Lung (tissue), 5 donors: ENCODE measurements around the gene TP53I3. TPM values are rescaled to one million over a fixed set of nuclear protein-coding genes. Genes with fewer than 3 reads are reported as not detected.

Source experiments
- polyA plus RNA-seq, 2 donors: library from polyadenylated mRNA; stranded (reverse); fragments of 200-250 nt; gene quantifications; one replicate each; pipeline ENCODE4 v1.2.1, GENCODE V29; 2013
- small RNA-seq: library from RNA; depleted of rRNA; stranded (forward); fragments of <200 nt; gene quantifications from one replicate; pipeline ENCODE3, GENCODE V24; 2014; ENCODE audit warnings: low replicate concordance
- total RNA-seq, 2 donors: library from RNA; depleted of rRNA in 1 of 2; stranded (reverse); fragments of >200 nt in 1 of 2; gene quantifications; one replicate each; pipeline ENCODE4 v1.2.1, GENCODE V29; 2014 to 2021
- donor health status: Bipolar disorder and iron deficiency.
- donor health status: healthy.
- donor health status: DM: yes; HTN: yes; CAD: no.

The TP53I3 gene
- total and polyA plus RNA-seq, 4 donors: 35.7 to 63.8 (median 52.9) TPM

Small RNAs within 50 kb of the gene (small RNA-seq; reads per million reads assigned to genes)
- gene RNU6-370P: not detected

Other genes starting within 250 kb of the TP53I3 start
- gene ATAD2B, start 157.7 kb downstream of the TP53I3 start, total RNA-seq: 10 to 100 TPM; 29.5 to 77.3 TPM
- gene ATAD2B, start 157.7 kb downstream of the TP53I3 start, polyA plus RNA-seq: 1 to 10 TPM; 4.1 to 4.5 TPM
- 10 to 100 TPM; 10.2 to 23.3 TPM for gene UBXN2A, start 144.4 kb downstream of the TP53I3 start, total RNA-seq
- 1 to 10 TPM; 4.7 to 6.0 TPM for gene UBXN2A, start 144.4 kb downstream of the TP53I3 start, polyA plus RNA-seq
- gene MFSD2B, start 74.7 kb downstream of the TP53I3 start, total RNA-seq: 1 to 10 TPM in 1 of 2 donors, under 1 TPM in 1; 0.89 to 2.3 TPM
- gene MFSD2B, start 74.7 kb downstream of the TP53I3 start, polyA plus RNA-seq: under 1 TPM; 0.18 to 0.58 TPM
- gene WDCP, start 37.4 kb downstream of the TP53I3 start, total RNA-seq: 1 to 10 TPM; 9.0 to 9.1 TPM
- 1 to 10 TPM; 2.1 to 3.2 TPM for gene WDCP, start 37.4 kb downstream of the TP53I3 start, polyA plus RNA-seq
- gene FKBP1B, start 35.1 kb downstream of the TP53I3 start, total RNA-seq: 10 to 100 TPM; 10.5 to 13.6 TPM
- gene FKBP1B, start 35.1 kb downstream of the TP53I3 start, polyA plus RNA-seq: 10 to 100 TPM; 13.0 to 19.0 TPM
- gene SF3B6, start 8.5 kb downstream of the TP53I3 start, total RNA-seq: 100 to 1,000 TPM in 1 of 2 donors, 10 to 100 TPM in 1; 56.1 to 148 TPM
- 100 to 1,000 TPM in 1 of 2 donors, 10 to 100 TPM in 1; 97.4 to 124 TPM for gene SF3B6, start 8.5 kb downstream of the TP53I3 start, polyA plus RNA-seq
- 1 to 10 TPM in 1 of 2 donors, under 1 TPM in 1; 0.49 to 1.9 TPM for gene PFN4, start 38.5 kb upstream of the TP53I3 start, total RNA-seq
- gene PFN4, start 38.5 kb upstream of the TP53I3 start, polyA plus RNA-seq: under 1 TPM; 0.66 to 0.98 TPM
- 10 to 100 TPM; 20.7 to 35.4 TPM for gene FAM228B, start 38.6 kb upstream of the TP53I3 start, total RNA-seq
- gene FAM228B, start 38.6 kb upstream of the TP53I3 start, polyA plus RNA-seq: 10 to 100 TPM in 1 of 2 donors, 1 to 10 TPM in 1; 5.0 to 23.3 TPM
- gene FAM228A, start 90.2 kb upstream of the TP53I3 start, total RNA-seq: 1 to 10 TPM in 1 of 2 donors, under 1 TPM in 1; 0.80 to 3.9 TPM
- 1 to 10 TPM in 1 of 2 donors, under 1 TPM in 1; 0.46 to 1.8 TPM for gene FAM228A, start 90.2 kb upstream of the TP53I3 start, polyA plus RNA-seq